ENCODE data around the gene PHACTR2.
"Not testable (repeated sequence)": the region's sequence is repeated elsewhere in the genome, so short reads cannot be mapped to it uniquely, and the experiment has no call there.

PHACTR2 gene

DNA sequence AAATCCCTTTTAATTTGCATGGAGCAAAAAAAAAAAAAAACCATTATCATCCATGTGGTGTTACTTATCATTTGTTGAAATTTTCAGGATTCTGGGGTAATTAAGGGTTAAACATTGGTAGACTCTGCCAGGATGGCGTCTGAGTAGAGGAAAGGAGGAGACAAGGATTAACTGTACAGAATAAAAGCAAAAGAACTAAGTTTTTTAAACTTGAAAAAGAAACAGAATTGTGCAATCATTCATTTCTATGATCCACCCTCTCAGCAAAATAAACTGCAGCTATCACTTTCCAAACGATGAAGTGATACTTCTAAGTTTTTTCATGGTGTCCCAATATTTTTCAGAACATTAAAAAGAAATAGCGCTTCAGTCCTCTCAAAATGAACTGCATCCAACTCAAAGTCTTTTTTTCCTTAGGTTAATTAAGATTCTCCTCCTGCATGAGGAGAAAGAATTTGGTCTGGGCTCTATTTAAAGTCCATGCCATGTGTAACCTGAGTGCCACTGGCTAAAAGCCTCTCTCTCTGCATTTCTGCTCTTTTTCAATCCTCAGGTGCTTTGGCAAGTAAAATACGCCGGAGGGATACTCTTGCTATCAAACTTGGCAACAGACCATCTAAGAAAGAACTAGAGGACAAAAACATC lies 95.9 kb downstream of the PHACTR2 start:
- no peak for DNase-seq

DNA sequence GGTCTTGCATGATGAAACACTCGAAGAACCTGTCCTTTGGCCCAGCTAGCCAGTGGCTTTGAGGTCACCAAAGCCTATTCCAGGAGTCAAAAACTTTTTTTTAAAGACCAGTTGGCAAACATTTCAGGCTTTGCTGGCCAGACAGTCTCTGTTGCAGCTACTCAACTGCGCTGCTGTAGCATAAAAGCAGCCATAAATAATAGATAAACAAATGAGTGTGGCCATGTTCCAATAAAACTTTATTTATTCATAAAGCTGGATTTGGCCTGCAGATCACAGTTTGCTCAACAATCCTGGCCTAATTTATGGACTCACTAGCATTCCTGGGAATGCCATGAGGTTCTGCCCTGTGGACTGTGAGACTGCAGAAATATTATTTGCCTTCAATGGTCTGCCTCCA lies 96.6 kb downstream of the PHACTR2 start:
- DNase-seq = no peak

DNA sequence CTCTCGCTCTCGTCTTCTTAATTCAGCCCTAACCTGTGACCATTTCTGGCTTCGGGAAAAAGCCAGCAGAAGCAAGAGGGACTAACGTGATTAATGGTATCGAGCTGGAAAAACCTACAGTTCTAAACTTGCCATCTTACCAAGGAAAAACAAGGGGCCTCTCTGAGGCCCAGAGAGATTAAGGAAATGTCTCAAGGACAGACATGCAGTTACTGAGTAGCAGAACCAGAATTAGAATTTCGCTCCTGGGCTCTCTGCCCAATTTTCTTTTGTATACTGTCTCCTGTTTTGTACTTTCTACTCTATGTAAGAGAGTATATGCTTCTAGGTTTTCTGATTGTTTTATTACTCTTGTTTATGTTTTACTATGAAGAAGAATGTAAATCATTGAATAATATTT lies 97.6 kb downstream of the PHACTR2 start:
- DNase-seq = no peak

DNA sequence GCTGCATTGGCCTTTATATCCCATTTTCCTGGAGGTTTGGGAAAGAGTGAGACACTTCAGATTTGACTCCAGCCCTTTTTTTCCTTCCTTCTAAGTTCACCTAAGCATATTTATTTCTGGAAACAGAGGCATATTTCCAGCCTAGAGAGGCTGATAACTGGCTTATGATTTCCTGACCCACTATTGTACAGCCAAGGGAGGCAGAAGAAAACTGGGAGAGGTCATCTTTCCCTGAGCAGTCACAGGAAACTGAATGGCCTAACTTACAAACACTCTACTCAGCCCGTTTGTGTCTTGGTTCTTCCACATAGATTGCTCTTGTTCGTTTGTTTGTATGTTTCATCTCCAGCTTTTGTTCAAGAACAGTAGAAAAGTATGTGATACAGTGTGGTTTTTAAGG lies 101.2 kb downstream of the PHACTR2 start:
- DNase-seq = no peak

DNA sequence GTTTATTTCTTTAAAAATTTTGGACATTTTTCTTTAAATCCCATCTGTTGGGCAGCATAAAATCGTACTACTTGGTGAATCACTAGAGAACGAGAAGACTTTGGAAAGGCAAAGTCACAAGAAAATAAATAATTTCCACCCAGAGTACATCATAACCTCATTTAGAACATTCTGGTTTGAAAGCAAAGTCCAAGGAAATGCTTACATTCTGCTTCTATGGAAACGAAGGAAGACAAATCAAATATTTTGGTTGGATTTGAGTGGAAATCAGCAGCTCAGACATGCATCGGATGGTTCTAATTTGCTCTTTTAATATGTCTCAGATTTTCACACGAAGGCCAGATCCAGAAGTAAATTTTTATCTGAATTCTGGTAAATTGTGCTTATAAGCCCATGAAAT lies 104.7 kb downstream of the PHACTR2 start:
- no peak for DNase-seq

DNA sequence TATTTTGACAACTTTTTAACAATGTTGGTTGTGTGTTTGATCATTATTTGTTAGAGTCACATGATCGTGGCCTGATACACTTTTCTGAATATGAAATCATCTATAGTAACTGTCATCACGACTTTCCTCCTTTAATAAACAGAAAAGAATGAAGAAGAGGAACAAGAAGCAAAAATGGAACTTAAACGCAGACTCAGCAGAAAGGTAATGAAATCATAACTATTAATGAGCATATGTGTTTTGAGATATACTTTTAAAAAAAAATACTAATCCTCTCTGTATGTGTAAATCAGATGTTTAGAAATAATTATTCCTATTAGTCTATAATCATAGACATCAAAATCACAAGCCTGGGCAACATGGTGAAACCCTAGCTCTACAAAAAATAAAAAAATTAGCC lies 105.3 kb downstream of the PHACTR2 start:
- DNase-seq = no peak

DNA sequence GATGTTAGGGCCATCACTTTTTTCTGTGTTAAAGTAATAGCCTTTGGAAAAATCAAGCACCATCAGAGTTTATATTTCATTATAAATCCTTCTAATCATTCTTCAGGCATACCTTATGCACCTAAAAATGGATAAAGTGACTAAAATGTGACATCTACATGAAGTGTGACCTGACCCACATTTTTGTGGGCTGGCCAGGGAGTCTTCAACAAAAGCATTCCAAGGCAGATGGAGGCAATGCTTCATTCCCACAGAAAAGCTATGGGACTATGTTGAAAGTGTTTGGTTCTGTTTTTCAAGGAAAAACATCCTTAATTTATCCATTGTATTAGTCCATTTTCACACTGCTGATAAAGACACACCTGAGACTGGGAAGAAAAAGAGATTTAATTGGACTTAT lies 106.6 kb downstream of the PHACTR2 start:
- no peak for DNase-seq

DNA sequence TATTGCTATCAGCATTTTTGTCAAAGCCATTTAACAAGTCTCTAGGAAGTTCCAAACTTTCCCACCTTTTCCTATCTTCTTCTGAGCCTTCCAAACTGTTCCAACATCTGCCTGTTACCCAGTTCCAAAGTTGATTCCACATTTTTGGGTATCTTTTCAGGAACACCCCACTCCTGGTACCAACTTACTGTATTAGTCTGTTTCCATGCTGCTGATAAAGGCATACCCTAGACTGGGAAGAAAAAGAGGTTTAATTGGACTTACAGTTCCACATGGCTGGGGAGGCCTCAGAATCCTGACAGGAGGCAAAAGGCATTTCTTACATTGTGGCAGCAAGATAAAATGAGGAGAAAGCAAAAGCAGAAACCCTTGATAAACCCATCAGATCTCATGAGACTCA lies 108.6 kb downstream of the PHACTR2 start:
- not testable (repeated sequence) for DNase-seq

DNA sequence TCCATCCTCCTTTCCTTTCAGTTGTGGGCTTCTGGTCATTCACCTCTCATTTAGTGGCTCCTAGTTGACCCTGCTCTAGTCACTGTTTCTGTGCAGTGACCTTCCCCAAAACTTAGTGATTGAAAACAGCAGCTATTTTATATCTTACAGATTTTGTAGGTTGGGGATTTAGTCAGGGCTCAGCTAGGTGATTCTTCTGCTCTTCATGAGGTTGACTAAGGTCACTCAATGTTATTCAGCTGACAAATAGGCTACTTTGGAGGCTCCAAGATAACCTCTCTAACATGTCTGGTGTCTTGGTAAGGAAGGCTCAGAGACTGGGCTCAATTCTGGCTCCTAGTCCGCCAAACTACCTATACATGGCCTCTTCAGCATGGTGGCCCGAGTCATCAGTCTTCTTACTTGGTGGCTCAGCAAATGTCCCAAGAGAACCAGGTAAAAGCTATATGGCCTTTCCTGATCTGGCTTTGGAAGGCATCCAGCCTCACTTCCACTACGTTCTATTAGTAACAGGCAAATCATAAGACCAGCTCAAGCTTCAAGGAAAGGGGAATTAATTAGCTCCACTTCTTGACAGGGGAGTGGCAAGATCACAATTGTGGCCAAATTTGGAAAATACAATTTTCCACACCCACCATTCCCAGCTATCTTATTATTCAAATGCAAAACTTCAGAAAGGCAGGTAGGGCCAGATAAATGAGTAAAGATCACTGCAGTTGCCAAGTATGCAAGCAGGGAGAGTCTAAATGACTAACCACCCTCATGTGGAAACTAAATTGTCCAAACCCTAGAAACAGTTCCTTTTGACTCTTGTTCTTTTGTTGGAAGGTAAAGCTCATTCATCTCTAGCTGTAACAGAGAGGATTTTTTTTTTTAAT lies 114.9 kb downstream of the PHACTR2 start:
- DNase-seq = no peak

DNA sequence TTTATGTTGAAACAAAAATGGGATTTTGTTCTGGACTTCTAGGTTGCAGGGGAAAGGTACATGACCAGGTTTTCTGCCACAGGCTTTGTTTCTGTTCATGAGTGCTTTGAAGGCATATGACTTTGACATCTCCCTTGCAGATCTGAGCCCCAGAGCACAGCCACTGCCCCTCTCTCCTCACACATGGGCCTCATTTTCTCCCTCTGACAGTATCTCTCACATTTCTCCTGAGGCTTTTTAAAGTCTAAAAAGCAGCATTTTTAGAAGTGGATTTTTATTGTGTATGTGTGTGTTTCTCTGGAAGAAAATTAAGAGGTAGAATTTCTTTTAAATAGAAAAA lies 115.5 kb downstream of the PHACTR2 start:
- no peak for DNase-seq

DNA sequence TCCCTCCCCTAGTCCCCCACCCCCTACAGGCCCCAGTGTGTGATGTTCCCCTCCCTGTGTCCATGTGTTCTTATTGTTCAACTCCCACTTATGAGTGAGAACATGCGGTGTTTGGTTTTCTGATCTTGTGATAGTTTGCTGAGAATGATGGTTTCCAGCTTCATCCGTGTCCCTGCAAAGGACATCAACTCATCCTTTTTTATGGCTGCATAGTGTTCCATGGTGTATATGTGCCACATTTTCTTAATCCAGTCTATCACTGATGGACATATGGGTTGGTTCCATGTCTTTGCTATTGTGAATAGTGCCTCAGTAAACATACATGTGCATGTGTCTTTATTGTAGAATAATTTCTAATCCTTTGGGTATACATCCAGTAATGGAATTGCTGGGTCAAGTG lies 118.8 kb downstream of the PHACTR2 start:
- not testable (repeated sequence) for DNase-seq

DNA sequence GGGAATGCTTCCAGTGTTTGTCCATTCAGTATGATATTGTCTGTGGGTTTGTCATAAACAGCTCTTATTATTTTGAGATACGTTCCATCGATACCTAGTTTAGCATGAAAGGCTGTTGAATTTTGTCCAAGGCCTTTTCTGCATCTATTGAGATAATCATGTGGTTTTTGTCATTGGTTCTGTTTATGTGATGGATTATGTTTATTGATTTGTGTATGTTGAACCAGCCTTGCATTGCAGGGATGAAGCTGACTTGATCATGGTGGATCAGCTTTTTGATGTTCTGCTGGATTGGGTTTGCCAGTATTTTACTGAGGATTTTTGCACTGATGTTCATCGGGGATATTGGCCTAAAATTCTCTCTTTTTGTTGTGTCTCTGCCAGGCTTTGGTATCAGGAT lies 120.7 kb downstream of the PHACTR2 start:
- not testable (repeated sequence) for DNase-seq

DNA sequence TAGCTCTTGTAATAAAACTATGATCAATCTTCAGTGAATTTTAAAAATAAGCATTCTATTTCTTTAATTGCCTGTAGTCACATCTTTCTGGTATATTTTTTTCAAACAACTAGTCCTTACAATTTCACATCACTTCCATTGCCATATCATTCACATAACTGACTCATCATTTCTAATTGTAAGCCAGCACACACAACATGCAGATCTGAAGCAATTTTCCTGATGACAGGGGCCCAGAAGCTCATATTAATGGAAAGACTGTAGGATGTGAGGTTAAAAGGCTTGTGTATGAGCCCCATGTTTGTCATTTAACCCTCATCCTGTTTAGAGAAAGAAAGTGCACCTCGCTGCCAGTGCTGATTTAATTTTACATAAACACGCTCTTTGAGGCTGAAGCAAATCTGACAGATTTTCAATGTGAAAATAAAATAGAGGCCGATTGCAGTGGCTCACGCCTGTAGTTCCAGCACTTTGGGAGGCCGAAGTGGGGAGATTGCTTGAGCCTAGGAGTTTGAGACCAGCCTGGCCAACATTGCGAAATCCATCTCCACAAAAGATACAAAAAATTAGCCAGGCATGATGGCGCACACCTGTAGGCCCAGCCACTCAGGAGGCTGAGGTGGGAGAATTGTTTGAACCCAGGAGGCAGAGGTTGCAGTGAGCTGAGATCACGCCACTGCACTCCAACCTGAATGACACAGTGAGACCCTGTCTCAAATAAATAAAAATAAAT lies 125.2 kb downstream of the PHACTR2 start:
- DNase-seq = no peak

DNA sequence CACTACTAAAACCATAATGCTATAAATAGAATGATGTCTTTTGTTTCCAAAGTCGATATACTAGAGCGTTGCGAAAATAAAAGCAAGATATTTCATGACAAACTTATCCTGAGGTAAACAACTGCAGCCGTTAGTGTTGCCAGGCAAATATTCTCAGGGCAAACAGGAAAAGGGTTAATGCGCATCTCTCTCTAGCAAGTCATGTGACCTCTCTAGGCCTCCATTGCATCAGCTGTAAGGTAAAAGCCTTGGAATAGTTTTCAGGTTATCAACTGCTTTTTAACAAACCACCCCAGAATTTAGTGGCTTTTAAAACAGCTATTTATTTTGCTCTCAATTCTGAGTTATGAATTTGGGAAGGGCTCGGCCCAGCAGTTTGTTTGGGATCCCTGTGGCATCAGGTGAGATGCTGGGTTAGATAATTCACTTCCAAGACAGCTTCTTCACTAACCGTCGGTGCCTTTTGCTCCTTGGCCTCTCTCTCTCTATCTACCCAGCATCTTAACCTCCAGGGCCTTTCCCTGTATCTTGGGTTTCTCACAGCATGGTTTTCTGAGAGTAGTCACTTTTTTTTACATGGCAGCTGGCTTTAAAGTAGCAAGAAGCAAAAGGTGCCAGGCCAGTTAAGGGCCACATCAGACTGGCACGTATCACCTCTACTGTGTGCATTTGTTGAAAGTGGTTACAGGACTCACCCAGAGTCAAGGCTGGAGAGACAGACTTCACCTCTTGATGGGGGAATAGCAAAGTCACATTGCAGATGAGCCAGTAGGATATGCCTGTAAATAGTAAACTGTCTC lies 126.2 kb downstream of the PHACTR2 start:
- DNase-seq = no peak

DNA sequence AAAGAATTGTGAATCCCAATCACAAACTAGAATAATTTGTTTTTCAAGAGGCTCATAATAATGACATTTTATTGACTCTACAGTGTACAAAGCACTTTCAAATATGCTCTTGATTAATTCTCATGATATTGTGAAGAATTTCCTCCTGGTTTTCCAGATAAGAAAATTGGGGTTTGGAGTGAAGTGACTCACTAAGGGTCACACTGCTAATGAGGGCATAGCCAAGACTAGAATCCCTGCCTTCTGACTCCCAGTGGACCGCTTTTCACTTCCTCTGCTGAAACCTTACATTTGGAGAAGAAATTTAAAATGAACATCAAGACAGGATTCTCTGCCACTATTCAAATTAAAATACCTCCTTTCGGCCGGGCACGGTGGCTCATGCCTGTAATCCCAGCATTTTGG lies 127.1 kb downstream of the PHACTR2 start:
- no peak for DNase-seq

DNA sequence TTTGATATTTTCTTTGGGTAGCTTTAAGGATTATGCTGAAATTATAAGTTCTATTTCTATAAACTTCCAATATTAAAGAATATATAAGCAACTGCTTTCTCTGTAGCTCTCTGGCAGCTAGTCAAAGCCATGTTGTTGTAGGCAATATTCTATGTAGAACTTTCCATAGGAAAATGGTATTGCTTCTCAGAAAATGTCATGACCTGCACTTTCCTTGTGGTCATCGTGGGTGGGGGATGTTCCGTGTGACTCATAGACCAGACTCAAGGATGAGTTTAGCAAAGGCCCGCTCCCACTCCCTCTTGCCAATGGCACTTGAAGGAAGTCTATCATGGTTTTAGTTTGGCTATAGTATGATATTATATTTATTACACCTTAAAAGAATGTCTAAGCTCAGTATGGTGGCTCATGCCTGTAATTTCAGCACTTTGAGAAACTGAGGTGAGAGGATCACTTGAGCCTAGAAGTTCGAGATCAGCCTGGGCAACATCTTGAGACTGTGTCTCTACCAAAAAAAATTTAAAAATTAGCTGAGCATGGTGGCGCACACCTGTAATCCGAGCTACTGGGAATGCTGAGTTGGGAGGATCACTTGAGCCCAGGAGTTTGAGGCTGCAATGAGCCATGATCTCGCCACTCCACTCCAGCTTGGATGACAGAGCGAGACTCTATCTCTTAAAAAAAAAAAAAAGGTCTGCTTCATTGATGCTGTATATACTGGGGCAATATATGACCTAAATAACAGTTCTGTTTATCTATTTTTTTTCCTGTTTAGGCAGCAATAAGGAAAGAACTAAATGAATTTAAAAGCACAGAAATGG lies 128.7 kb downstream of the PHACTR2 start:
- peak; percentile 6 for DNase-seq

DNA sequence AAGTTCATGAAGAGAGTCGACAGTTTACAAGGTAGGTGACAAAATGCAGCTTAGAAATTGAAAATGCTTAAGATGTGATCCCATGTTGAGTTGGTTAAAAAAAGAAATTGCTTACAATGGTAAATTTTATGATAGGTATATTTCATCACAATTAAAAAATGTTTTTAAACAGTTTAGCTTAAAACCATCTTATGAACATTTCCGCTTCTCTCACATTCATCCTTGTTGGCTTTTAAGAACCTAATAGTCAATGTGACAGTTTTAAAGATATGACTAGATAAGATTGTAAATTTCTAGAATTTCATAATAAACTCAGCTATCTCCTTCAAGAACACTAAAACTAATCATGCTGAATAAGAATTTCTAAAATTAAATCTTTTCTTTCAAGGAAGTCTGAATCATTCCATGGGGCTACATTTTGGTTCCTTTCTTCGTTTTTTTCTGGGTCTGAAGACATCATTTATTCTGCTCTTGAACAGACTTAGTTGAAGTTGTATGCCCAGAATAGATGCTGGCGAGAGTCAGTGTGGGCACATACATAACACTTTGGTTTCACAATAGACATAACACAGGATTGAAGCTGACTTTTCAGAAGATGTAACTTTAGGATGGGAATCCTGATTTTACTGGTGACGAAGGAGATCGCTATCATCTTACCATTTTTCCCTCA lies 129.5 kb downstream of the PHACTR2 start:
- DNase-seq = no peak

DNA sequence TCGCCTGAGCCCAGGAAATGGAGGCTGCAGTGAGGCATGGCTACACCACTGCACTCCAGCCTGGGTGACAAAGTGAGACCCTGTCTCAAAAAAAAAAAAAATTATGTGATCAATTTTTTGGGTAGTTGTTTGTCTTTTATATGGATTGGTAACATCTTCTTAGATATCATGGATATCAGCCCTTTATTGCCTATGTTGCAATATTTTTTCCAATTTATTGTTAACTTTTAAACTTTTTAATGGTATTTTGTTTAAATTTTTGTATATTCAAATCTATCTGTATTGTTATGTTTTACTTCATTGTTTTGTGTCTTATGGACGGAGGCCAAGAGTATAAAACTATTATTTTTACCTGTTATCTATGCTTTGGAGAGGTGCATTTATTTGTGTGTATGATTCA lies 133.0 kb downstream of the PHACTR2 start:
- DNase-seq = no peak

DNA sequence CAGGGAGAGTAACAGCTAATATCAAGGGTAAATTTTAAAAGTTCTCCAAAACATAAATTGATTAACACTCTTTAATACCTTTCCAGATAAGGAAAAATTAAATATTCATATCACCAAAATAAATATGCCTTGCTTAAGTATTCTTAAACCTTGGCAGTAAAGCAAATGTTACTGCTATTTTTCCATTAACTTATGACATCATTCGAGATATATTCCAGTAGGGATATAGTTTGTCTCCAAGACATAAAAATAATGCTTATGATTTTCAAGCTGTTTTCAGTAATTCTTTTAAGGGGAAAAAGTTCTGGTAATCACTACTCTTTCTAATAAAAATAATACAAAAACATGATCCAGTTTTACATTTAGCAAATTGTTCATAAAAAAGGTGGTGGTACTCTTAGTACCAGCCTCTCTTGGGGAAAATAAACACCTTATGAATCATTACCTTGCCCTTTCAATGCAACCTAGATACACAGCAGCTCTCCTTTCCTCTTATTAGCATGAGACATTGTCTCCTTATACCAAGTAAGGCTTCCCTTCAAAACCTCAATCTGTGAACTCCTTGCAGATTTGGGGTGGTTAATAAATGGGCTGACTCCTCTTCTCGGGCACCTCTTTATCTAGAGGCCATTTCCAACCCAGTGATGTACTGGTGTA lies 133.9 kb downstream of the PHACTR2 start:
- no peak for DNase-seq

DNA sequence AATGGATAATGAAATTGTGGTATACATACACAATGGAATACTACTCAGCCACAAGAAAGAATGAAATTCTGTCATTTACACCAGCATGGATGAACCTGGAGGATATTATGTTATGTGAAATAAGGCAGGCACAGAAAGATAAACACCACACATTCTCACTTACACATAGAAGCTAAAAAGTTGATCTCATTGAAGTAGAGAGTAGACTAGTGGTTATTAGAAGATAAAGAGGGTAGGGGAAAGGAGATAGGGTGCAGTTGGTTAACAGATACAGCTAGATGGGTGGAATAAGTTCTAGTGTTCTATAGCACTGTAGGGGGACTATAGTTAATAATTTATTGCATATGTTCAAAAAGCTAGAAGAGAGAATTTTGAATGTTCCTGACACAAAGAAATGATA lies 139.9 kb downstream of the PHACTR2 start:
- no peak for DNase-seq

DNA sequence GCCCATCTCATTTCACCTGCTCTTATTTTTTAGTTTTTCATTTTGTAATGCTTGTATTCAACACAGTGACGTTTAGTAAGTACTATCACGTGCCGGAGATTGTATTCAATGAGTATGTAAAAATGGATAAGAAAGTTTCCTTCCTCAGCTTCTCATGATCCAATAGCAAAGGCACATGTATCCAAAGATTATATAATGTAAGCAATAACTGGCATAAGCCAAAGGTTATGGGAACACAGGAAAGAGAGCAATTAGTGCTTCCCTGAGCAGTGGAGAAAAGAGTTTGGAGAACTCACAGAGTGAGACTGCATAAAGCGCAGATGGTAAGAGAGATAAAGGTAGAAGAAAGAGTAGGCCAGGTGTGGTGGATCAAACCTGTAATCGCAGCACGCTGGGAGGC lies 143.6 kb downstream of the PHACTR2 start:
- DNase-seq = no peak

Data from T1000 (cell line).